Measurements from ENCODE around the gene USH2A.

USH2A gene

GRCh38 chr1:215772151-215772550 is 651.1 kb downstream of the USH2A start:
- DNase-seq: peak; percentile 27

- no peak for DNase-seq
Measured at GRCh38 chr1:215768303-215768702, 654.9 kb downstream of the USH2A start.

DNA sequence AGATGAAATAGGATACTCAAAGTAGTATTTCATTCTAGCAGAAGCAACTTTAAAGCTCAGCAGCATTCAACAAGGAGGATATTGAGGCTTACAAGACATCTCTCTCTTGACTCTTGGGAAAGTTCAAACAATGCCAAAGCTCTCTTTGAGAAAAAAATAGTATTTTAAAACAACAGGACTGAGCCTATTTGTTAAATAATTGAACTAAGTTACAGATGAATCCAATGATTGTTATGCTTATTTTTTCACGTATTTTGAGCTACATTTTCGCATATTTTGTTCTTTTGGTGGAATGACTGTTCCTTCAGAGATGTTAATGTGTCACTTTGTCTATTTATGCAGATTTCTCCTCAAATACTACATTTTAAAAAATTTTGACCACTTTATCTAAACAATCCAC is 655.5 kb downstream of the USH2A start:
- DNase-seq: no peak

- no peak for DNase-seq
Measured at GRCh38 chr1:215766521-215766920, 656.7 kb downstream of the USH2A start.

- no peak for DNase-seq
Measured at GRCh38 chr1:215765833-215766232, 657.4 kb downstream of the USH2A start.

GRCh38 chr1:215761446-215761845 is 661.8 kb downstream of the USH2A start:
- DNase-seq: no peak

- DNase-seq: no peak
Measured at GRCh38 chr1:215754112-215754511, 669.1 kb downstream of the USH2A start.

DNA sequence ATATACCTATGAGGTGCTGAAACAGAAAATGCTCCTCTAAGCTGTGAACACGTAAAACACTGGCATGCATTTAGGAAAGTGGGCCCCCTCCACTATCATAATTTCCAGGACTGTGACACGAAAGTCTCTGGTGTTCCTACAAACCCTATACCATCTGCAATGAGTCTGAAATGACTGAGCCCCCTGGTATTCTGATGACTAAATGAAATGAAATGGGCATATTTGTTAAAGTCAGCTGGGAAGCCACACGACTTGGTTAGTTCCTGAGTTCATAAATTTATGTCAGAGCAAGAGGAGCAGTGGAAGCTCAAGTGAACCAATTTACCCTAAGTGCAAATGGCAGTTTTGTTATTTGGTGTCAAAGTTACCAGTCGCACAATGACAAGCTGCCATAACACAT is 673.8 kb downstream of the USH2A start:
- no peak for DNase-seq

GRCh38 chr1:215748431-215748830 is 674.8 kb downstream of the USH2A start:
- no peak for DNase-seq

DNA sequence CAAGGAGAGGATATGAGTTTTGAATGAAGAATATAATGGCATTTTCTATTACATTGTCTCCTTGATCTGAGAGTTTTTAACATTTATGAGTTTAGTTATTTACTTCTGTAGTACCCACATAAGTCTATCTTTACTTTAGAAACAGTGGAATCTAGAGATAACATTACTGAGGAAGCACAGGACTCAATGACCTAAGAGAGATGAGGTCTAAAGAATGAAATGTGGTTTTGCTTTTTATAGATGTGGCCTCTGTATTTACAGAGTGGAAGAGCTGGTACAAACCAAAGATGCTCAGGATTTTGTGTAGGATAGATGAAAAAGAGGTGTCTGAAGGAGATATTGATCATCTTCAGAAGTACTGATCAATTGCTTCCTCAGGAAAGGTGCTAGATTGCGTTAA is 678.8 kb downstream of the USH2A start:
- DNase-seq: no peak

DNA sequence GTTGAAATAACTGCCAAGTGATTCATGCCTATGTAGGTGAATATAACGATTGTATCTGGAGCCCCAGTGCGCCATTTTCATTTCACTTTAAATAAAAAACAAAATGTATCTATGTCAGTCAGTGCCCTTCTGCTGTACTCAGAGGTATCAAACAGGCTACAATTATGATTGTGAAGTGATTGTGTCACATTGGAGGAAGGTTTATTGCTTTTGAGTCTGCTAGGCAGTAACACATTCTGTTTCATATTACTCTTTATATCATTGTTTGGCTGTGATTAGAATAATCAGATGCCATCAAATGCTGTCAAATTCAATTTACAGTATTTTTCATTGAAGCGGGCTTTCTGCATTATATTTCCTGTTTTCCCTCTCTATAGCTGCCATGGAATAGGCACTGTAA is 684.2 kb downstream of the USH2A start:
- DNase-seq: no peak

GRCh38 chr1:215731699-215732098 is 691.5 kb downstream of the USH2A start:
- no peak for DNase-seq

GRCh38 chr1:215730600-215730999 is 692.6 kb downstream of the USH2A start:
- DNase-seq: no peak

GRCh38 chr1:215728169-215728568 is 695.1 kb downstream of the USH2A start:
- DNase-seq: no peak

DNA sequence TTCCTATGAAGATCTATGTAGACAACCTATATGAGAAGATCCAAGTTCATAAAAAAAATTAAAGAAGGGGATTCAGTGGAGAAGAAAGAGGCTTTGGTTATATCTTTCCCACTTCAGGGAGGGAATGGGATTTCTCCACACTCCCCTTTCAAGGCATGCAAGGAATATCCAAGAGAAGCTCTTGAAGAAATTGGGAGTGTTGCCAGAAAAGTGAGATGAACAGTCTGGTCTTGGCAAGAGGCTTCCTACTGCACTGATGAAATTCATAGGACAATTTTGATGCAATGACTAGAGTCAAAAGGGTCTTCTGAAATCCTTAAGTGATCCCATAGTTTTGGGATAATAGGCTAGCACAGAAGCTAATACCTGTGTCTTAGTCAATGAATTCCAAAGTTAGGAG is 703.1 kb downstream of the USH2A start:
- DNase-seq: no peak

GRCh38 chr1:215719552-215719951 is 703.7 kb downstream of the USH2A start:
- DNase-seq: no peak

DNA sequence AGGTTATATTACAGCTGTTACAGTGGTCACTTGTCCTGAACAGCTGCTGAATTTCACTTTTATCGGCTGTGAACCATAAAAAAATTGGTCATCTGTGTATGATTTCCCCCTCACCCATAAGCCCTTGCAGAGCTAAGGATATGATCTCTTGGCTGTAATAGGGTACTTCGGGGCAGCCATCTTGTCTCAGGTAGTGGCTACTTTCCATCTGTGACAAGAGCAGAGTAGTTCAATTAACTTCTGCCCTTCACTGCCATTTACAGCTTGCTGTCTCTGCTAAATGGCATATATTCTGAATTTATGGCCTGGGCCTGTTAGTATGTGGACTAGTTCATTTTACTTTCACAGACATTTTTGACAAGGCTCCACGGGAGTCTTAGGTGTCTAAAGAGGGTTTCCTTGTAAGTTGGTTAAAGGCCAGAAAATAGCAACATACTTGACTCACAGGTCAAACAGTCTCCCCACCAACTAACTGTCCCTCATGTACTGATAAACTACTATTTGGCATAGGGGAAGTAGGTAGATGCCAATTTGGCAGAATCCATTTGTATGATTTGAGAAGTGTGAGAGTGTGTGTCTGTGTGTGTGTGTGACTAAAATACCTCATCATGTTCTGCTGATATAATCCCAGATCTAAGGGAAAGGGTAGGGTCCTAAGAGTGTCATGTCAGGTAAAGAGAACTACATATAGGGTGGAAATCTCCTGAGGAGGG is 704.5 kb downstream of the USH2A start:
- no peak for DNase-seq

DNA sequence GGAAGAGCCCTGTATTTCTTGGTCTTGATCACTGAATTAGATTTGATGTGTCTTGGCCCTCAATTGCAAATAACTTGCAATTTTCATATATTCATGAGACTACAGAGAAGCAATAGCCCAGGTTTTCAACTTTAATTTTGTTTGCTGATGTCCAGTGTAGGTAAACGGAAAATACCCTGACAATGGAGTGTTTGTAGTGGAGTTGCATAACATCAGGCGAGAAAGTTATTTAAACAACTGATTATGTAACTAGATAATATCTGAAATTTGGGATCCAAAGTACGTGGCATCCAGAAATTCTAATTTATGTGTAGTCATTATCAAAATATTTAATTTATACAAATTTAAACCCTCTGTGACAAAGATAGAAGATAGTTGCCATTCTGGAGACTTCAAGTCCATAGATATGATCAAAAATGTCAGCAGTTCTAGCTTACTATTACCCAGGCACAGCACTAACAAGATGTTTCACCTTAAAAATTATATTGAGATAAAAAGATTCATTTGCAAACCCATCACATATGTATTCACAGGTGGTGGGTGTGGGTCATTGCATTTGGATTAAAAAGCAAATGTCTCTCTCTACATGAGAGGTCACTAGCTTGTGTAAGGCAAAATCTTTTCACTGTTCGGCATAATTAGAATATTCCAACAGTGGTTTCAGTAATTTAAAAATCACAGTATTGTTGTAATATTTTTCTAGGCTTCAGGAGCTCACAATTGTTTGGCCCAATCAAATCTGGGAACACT is 705.4 kb downstream of the USH2A start:
- DNase-seq: no peak

GRCh38 chr1:215710899-215711225 is 712.4 kb downstream of the USH2A start:
- no peak for DNase-seq

DNA sequence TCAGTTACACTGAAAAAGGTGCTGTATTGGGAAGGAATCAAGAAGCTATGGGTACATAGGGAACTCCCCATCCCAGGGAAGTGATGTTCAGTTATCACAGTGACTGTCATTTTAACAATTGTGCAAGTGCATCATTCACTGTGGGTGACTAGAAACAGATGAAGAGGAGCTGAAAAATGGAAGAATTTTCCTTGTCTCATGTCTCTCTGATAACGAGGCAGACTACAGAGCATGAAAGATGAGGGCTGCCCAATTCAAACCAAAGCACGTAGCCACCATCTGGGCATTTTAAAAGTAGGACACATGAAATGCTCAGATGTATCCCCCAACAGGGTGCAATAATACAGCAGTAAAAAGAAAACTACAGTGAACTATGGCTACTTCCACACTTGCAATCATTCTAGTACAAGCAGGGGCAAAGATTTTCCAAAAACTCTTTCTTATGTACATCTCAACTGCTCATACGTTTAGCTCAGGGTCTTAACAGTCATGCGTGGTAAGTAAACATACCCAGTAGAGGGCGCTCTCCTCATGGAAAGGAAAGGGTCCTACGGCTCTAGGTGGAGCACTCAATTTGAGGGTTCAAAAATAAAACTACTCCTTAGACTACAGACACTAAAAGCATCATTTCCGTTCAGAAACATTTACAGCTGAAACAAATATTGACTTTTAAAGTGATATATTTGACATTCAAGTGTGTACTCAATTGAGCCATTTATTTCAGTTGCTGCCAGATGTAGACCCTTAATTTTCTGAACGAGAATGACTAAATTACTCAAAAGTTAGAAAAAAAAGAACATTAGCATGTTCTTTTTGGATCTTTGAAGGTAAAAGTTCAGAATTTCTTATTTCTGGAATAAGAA is 713.0 kb downstream of the USH2A start:
- peak; percentile 32 for DNase-seq

GRCh38 chr1:215704089-215704860 is 719.0 kb downstream of the USH2A start:
- no peak for DNase-seq

- no peak for DNase-seq
Measured at GRCh38 chr1:215682232-215682631, 741.0 kb downstream of the USH2A start.

DNA sequence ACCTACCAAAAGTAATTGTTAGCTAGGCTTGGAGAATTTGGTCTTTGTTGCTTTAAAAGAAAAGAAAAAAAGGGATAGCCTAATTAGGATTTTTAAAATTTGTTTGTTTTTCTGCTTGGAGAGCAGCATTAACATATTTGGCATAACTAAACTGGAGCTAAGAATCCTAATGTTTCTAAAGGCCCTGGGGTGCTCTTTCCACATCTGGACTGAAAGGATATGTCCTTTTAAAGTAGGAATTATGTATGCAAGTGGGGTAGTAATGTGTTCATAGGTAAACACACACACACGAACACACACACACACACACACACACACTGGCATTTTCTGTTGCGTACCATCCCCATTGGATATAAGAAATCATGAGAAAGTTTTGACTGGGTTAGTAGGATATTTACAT is 742.2 kb downstream of the USH2A start:
- DNase-seq: no peak

All from NCI-H2029 (cell line).